T47D (cell line): Measurements from ENCODE around the gene OIT3.

Source experiments
- DNase-seq, 2 experiments: peaks; one replicate each; pipeline versions ENCODE4 v3.0.0 to v3.0.0-alpha.2; 2011 to 2012; ENCODE audit warnings: low read depth in 1 of 2, low spot score in 1 of 2
- JUND ChIP-seq: IDR thresholded peaks from 2 replicates; pipeline ENCODE4 v1.6.1; 2012; ENCODE audit warnings: low read depth
- in situ Hi-C: cut with HindIII; loops from 2 replicates; pipeline ENCODE4 v1.10.0; 2016; ENCODE audit warnings: low sequenced_read_pairs, low pct_unique_long_range_greater_than_20kb

The OIT3 gene

GRCh38 chr10:72946963-72947362 is 53.4 kb downstream of the OIT3 start:
- DNase-seq = no peak
- TF ChIP-seq JUND = no peak
- in situ Hi-C loops = no loop called here

- no peak for DNase-seq
- no peak for TF ChIP-seq JUND
- in situ Hi-C loops = no loop called here
These were observed 55.2 kb downstream of the OIT3 start for GRCh38 chr10:72948762-72949161.

- no peak for TF ChIP-seq JUND
- in situ Hi-C loops = no loop called here
- DNase-seq = no peak
These were observed 58.2 kb downstream of the OIT3 start for GRCh38 chr10:72951760-72952159.

GRCh38 chr10:72952189-72952588 is 58.6 kb downstream of the OIT3 start:
- no peak for TF ChIP-seq JUND
- no peak for DNase-seq
- in situ Hi-C loops = no loop called here

GRCh38 chr10:72952642-72953158 is 59.2 kb downstream of the OIT3 start:
- no peak for TF ChIP-seq JUND
- in situ Hi-C loops = no loop called here
- DNase-seq = no peak

GRCh38 chr10:72953687-72954086 is 60.1 kb downstream of the OIT3 start:
- DNase-seq = no peak
- no peak for TF ChIP-seq JUND
- in situ Hi-C loops = no loop called here

- in situ Hi-C loops = no loop called here
- DNase-seq = no peak
- no peak for TF ChIP-seq JUND
These were observed 60.7 kb downstream of the OIT3 start for GRCh38 chr10:72954230-72954595.

GRCh38 chr10:72954596-72955554 is 61.3 kb downstream of the OIT3 start, which contains the start of gene PLA2G12B:
Gene PLA2G12B, minus strand, starts transcription at chr10:72954806. Its CDS starts 121 bp downstream, at chr10:72954685.
- no peak for DNase-seq
- in situ Hi-C loops = no loop called here
- TF ChIP-seq JUND = no peak

- DNase-seq = no peak
- in situ Hi-C loops = no loop called here
- TF ChIP-seq JUND = no peak
These were observed 62.5 kb downstream of the OIT3 start for GRCh38 chr10:72956001-72956400.

GRCh38 chr10:72976886-72977285 is 83.3 kb downstream of the OIT3 start:
- TF ChIP-seq JUND = no peak
- in situ Hi-C loops = no loop called here
- DNase-seq = no peak

- TF ChIP-seq JUND = no peak
- in situ Hi-C loops = no loop called here
- DNase-seq = no peak
These were observed 86.2 kb downstream of the OIT3 start for GRCh38 chr10:72979709-72980108.

- TF ChIP-seq JUND = no peak
- no peak for DNase-seq
- in situ Hi-C loops = no loop called here
These were observed 86.8 kb downstream of the OIT3 start for GRCh38 chr10:72980348-72980747.
